Heart left ventricle (tissue), 16 donors: ENCODE results near the gene TRPM2. TPM values are rescaled to one million over a fixed set of nuclear protein-coding genes. Genes with fewer than 3 reads are reported as not detected.

ENCODE experiments used
- ATAC-seq, 4 donors: fragments of 200-7000 bp; cut with Tn5 transposase; one replicate each; pipeline ENCODE4 v1.9.1; 2020 to 2022; ENCODE audit warnings: moderate library complexity in 4 of 4, mild to moderate bottlenecking in 3 of 4, moderate number of reproducible peaks in 1 of 4
- DNase-seq, 5 donors: peaks; one replicate each; pipeline ENCODE4 v3.0.0-alpha.2; 2020
- H3K27ac ChIP-seq, 12 donors: fragments of 200-600 bp; sonication (generic) in 4 of 12; one replicate each; pipeline versions ENCODE4 v1.5.0 to v1.8.0; 2016 to 2022; ENCODE audit warnings: mild to moderate bottlenecking in 2 of 12
- H3K27me3 ChIP-seq, 9 donors: fragments of 200-600 bp; sonication (generic) in 2 of 9; one replicate each; pipeline versions ENCODE4 v1.5.1 to v1.8.0; 2016 to 2022; ENCODE audit warnings: mild to moderate bottlenecking in 3 of 9
- H3K36me3 ChIP-seq, 9 donors: fragments of 200-600 bp; sonication (generic) in 2 of 9; one replicate each; pipeline versions ENCODE4 v1.5.0 to v1.8.0; 2018 to 2022; ENCODE audit warnings: mild to moderate bottlenecking in 2 of 9
- H3K4me1 ChIP-seq, 12 donors: fragments of 200-600 bp; sonication (generic) in 4 of 12; one replicate each; pipeline versions ENCODE4 v1.5.0 to v1.8.0; 2016 to 2022; ENCODE audit warnings: mild to moderate bottlenecking in 3 of 12
- H3K4me3 ChIP-seq, 12 donors: fragments of 200-600 bp; sonication (generic) in 4 of 12; one replicate each; pipeline versions ENCODE4 v1.5.0 to v1.8.0; 2017 to 2022; ENCODE audit warnings: mild to moderate bottlenecking in 9 of 12, moderate library complexity in 4 of 12
- H3K9me3 ChIP-seq, 12 donors: fragments of 200-600 bp; sonication (generic) in 4 of 12; one replicate each; pipeline versions ENCODE4 v1.5.0 to v1.8.0; 2016 to 2022; ENCODE audit warnings: mild to moderate bottlenecking in 1 of 12
- CTCF ChIP-seq, 12 donors: fragments of 200-600 bp; sonication (generic) in 4 of 12; IDR thresholded peaks; one replicate each; pipeline versions ENCODE4 v1.5.0 to v1.8.0; 2018 to 2022; ENCODE audit warnings: antibody characterized with exemption in 12 of 12, mild to moderate bottlenecking in 5 of 12
- POLR2A ChIP-seq, 2 donors: fragments of 450-650 bp; IDR thresholded peaks; one replicate each; pipeline ENCODE4 v1.6.1; 2017; ENCODE audit warnings: antibody characterized with exemption in 2 of 2, mild to moderate bottlenecking in 2 of 2, moderate library complexity in 2 of 2
- WGBS, 4 donors: extraction: QIAGEN DNeasy Blood & Tissue Kit in 2 of 4; methylation state at CpG; one replicate each; pipeline versions ENCODE4 v1.1.5 to v1.1.7; 2013 to 2018; 5-methylcytosine and 5-hydroxymethylcytosine counted together
- intact Hi-C, 10 donors: fragments of 100-400 bp; cut with DNase I; formaldehyde crosslinking; loops; one replicate each; pipeline versions ENCODE4 v1.11.1 to v1.14.2; 2022
- polyA plus RNA-seq, 2 donors: library from polyadenylated mRNA; stranded (reverse); fragments of 200-250 nt; gene quantifications; one replicate each; pipeline ENCODE4 v1.2.3, GENCODE V29; 2013
- total RNA-seq, 9 donors: library from RNA; depleted of rRNA in 2 of 9; stranded (reverse); fragments of >200 nt in 2 of 9; fragmentation: NEBNext Ultra II Directional in 3 of 9; extraction: Animal tissue kit (Norgen Biotek cat#: 25700) in 3 of 9; gene quantifications; one replicate each; pipeline versions ENCODE4 v1.1.0 to v1.2.4, GENCODE V29; 2016 to 2023
- donor health status: ischemic (EF 13 %, LVEDD 7.1; RV severe dilation, severe dysfunction).
- donor health status: healthy with polysubstance abuse.
- donor health status: DM: no; HTN: yes; CAD: no.
- donor health status: DM: no; HTN: no; CAD: no.
- donor health status: ischemic (EF 25% LVEDD 6.9; RV normal size, moderate dysfunction).
- donor health status: ischemic (EF 25% LVEDD 5.7; RV mildly dilated, moderate dysfunction).
- donor health status: healthy.
- donor health status: DM: yes; HTN: yes; CAD: no.
- donor health status: ischemic (EF 35%, LVEDD 5.7; RV mildly dilated, moderate dysfunction).
- donor health status: nonischemic (EF 11% LVEDD 7.7; RV severe dilation, severe dysfunction).
- donor health status: DM: yes; HTN: yes; CAD: no.
- donor health status: PGD.
- donor health status: ischemic (EF 29% LVEDD 5.4; RV normal size, mild dysfunction).
- donor health status: nonischemic (EF 23%, LVEDD 6.1; RV moderate dilation, normal function).

TRPM2 gene
- total and polyA plus RNA-seq, 11 donors: 0.66 to 20.5 (median 1.2) TPM

DNA sequence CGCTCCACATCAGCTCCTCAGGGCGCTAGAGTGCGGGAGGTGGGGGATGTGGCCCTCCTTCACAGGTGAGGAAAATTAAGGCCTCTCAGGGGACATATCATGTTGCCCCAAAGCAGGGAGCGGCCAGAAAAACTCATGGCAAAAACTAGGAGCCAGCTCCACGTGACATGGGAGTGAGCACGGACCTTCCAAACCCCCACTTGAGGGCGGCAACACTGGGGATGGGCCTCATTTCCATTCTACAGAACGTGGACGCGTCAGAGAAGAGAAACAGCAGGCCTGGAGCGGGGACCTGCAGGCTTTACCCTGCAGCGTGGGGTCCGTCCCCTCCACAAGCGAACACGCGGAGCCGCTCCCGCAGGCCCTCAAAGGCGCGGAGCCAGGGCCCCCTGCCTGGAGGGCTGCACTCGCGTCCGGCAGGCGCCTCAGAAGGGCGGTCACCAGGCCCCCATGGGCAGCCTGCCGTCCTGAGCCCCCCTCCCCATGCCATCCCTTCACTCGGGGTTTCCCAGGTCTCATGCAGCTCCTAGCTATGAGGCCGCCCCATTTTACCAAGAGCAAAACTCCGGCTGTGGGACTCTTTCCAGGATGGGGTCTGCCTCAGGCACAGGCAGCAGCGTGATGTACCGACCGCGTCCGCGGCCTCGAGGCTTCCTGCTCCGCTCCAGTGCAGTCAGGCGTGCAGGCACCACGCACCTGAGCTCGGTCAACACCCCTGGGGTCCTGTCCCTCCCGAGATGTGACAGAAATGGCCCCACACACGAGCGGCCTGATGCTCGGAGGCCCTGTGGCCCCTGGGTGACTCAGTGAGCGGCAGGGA lies 19.7 kb upstream of the TRPM2 start:
- H3K27me3 ChIP-seq: no peaks in the 10 kb centered on the region
- H3K4me3 ChIP-seq: no peak overlapping the region
- 88 to 91% (median 89%) methylated on average over 24 to 45 of the region's 45 CpGs for WGBS, 4 donors
- intact Hi-C loops: loop anchor here in 1 of 10 donors (10.0 kb wide), 1 partner anchor 121 kb away; the partner anchor contains the start of gene LRRC3
- H3K36me3 ChIP-seq: peaks cover 0 to 41% (median 24%) of the 10 kb centered on the region in 9 donors
- H3K9me3 ChIP-seq: no peaks in the 10 kb centered on the region
- H3K4me1 ChIP-seq: peaks cover 0 to 10% (median 6%) of the 10 kb centered on the region in 12 donors
- ATAC-seq (no peak), DNase-seq (no peak)
- no peak overlapping the region for H3K27ac ChIP-seq
- TF ChIP-seq CTCF (IDR thresholded peaks at IDR 0.05) (no peak), POLR2A (IDR thresholded peaks at IDR 0.05) (no peak)

GRCh38 chr21:44334329-44335030 lies 18.9 kb upstream of the TRPM2 start:
- TF ChIP-seq POLR2A (IDR thresholded peaks at IDR 0.05) (no peak), CTCF (IDR thresholded peaks at IDR 0.05) (no peak)
- Histone ChIP-seq H3K36me3 (peaks cover 0 to 41% (median 24%) of the 10 kb centered on the region in 9 donors), H3K4me3 (no peak overlapping the region), H3K27me3 (no peaks in the 10 kb centered on the region), H3K27ac (no peak overlapping the region), H3K4me1 (peaks cover 0 to 11% (median 6%) of the 10 kb centered on the region in 12 donors), H3K9me3 (no peaks in the 10 kb centered on the region)
- intact Hi-C loops: loop anchor here in 1 of 10 donors (10.0 kb wide), 1 partner anchor 120 kb away; the partner anchor contains the start of gene LRRC3
- ATAC-seq (no peak), DNase-seq (no peak)
- 87 to 93% (median 91%) methylated on average over 16 to 26 of the region's 26 CpGs for WGBS, 4 donors

DNA sequence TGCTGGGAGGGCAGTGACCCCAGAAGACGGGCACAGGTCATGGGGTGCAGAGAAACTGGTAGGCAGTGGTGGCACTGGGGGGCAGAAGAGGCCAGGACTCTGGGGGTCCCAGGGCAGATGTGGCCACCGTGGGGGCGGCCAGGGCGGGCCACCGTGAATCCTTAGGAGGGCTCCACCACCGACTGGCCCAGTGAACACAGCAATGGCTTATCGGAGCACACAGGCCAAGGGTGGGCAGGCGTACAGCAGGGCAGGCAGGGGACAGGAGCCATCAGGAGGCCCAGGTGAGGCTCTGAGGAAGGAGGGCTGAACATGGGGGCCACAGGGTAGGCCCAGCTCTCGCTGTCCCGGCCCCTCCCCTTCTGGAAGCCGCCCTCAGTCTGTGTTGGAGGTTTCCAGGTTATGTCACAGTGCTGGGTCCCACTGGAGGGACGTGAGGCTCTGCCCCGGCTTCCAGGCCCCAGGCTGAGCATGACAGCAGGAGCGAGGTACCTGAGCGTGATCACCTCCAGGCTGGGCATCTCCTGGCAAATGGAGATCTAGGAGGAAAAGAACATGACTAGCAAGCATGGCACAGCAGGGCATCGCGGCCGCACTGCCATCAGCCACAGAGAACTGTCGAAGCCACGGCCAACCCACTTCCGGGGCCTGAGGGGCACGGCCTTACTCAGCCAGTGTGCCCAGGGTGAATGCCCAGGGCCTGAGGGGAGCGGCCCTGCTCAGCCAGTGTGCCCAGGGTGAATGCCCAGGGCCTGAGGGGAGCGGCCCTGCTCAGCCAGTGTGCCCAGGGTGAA lies 18.0 kb upstream of the TRPM2 start:
- intact Hi-C loops: loop anchor here in 3 of 10 donors (2.0 to 10.0 kb wide), 3 partner anchors 25 to 119 kb away; partner anchors contain the start of gene LRRC3 (in 1 of the 3)
- TF ChIP-seq CTCF (IDR thresholded peaks at IDR 0.05) (no peak), POLR2A (IDR thresholded peaks at IDR 0.05) (no peak)
- 88 to 96% (median 93%) methylated on average over 22 to 23 of the region's 24 CpGs for WGBS, 4 donors
- Histone ChIP-seq H3K36me3 (peaks cover 0 to 36% (median 24%) of the 10 kb centered on the region in 9 donors), H3K27me3 (no peaks in the 10 kb centered on the region), H3K27ac (no peak overlapping the region), H3K9me3 (no peaks in the 10 kb centered on the region), H3K4me1 (peaks cover 3 to 19% (median 14%) of the 10 kb centered on the region in 12 donors), H3K4me3 (no peak overlapping the region)
- ATAC-seq (no peak), DNase-seq (no peak)
